ENCODE results near the gene MANSC4. TPM values are rescaled to one million over a fixed set of nuclear protein-coding genes. Genes with fewer than 3 reads are reported as not detected.
A peak's percentile ranks its signal among the peaks of the same experiment; 100 is the strongest.

The MANSC4 gene
- total RNA-seq, result not detected

DNA sequence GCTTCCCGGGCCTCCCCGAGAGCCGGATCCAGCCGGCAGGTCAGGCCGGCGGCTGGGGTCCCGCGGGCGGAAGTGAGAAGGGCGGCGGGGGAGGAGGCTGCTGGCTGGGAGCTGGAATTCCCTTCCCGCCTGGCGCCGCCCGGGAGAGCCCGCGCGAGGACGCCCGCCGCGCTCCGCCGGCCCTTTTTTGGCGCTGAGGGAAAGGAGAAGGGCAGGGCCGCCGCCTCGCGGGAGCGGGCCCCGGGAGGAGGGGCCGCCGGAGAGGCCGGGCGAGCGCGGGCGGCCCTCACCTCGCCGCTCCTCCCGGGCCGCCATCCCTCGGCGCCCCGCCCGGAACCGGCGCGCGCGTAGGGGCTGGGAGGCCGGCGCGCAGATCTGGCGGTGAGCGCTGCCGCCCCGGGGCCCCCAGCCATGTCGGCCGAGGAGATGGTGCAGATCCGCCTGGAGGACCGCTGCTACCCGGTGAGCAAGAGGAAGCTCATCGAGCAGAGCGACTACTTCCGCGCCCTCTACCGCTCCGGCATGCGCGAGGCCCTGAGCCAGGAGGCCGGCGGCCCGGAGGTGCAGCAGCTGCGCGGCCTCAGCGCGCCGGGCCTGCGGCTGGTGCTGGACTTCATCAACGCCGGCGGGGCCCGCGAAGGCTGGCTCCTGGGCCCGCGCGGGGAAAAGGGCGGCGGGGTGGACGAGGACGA lies at the start of gene MANSC4, which contains the start of gene KLHL42:
TSS of gene MANSC4 (minus strand) at position 317 of the 692 bp plus-strand sequence. CDS start 8,960 bp downstream, outside the sequence.
TSS of gene KLHL42 (plus strand) at position 314 of the 692 bp plus-strand sequence. CDS start at position 412, 98 bp downstream.
- peaks cover 12% of the 10 kb centered on the region for H3K36me3 Mint-ChIP-seq
- H3K27me3 Mint-ChIP-seq, result no peaks in the 10 kb centered on the region
- peak within 1 kb of the TSS; percentile 91 for H3K4me3 Mint-ChIP-seq
- DNase-seq, result peak; percentile 80
- peak within 1 kb of the TSS; percentile 88 for H3K27ac Mint-ChIP-seq
- H3K9me3 Mint-ChIP-seq, result no peaks in the 10 kb centered on the region
- POLR2A ChIA-PET, result interaction anchor here (0.6 to 2.2 kb wide), 13 partner anchors 9 to 195 kb away, joined by 3 to 8 read pairs (median 4); partner anchors contain the start of gene MRPS35
- peak; percentile 88 for ATAC-seq (ENCODE audit: low read depth)
- H3K4me1 Mint-ChIP-seq, result peaks cover 31% of the 10 kb centered on the region

DNA sequence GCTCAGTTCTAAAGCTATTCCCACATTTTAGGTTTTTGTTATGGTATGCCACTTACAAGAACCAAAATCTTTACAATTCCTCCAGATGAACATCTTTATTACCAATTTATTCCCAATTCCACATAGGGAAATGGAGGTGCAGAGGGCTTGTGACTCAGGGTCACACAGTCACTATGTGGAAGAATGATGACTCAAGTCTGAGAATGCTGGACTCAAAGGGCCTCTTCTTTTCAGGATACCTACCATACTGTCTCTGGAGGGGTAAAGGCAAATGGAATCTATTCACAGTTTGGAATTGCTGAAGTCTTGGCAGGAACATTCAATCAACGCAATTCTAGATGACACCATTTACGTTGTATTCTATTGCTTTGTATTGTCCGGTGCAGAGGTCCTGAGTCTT lies 48.2 kb upstream of the MANSC4 start:
- POLR2A ChIA-PET, result no interaction called here
- DNase-seq (no peak), ATAC-seq (ENCODE audit: low read depth) (no peak)
- H3K9me3 Mint-ChIP-seq, result no peaks in the 10 kb centered on the region
- peaks cover 36% of the 10 kb centered on the region for H3K27me3 Mint-ChIP-seq
- H3K36me3 Mint-ChIP-seq, result no peaks in the 10 kb centered on the region
- H3K4me3 Mint-ChIP-seq, result no peak overlapping the region
- no peaks in the 10 kb centered on the region for H3K4me1 Mint-ChIP-seq
- H3K27ac Mint-ChIP-seq, result no peak overlapping the region

- ATAC-seq (ENCODE audit: low read depth) (no peak), DNase-seq (no peak)
- POLR2A ChIA-PET, result no interaction called here
- Mint-ChIP-seq H3K27ac (no peak overlapping the region), H3K4me1 (peaks cover 12% of the 10 kb centered on the region), H3K27me3 (peaks cover 36% of the 10 kb centered on the region), H3K9me3 (no peaks in the 10 kb centered on the region), H3K36me3 (no peaks in the 10 kb centered on the region), H3K4me3 (no peak overlapping the region)
These were observed 46.0 kb upstream of the MANSC4 start for GRCh38 chr12:27826076-27826475.

- ATAC-seq (ENCODE audit: low read depth), result no peak
- no peak overlapping the region for H3K27ac Mint-ChIP-seq
- no peaks in the 10 kb centered on the region for H3K9me3 Mint-ChIP-seq
- H3K4me3 Mint-ChIP-seq, result no peak overlapping the region
- no peaks in the 10 kb centered on the region for H3K36me3 Mint-ChIP-seq
- H3K27me3 Mint-ChIP-seq, result peaks cover 31% of the 10 kb centered on the region
- H3K4me1 Mint-ChIP-seq, result peaks cover 12% of the 10 kb centered on the region
- POLR2A ChIA-PET, result no interaction called here
- no peak for DNase-seq
These were observed 44.2 kb upstream of the MANSC4 start for GRCh38 chr12:27824126-27824842.

DNA sequence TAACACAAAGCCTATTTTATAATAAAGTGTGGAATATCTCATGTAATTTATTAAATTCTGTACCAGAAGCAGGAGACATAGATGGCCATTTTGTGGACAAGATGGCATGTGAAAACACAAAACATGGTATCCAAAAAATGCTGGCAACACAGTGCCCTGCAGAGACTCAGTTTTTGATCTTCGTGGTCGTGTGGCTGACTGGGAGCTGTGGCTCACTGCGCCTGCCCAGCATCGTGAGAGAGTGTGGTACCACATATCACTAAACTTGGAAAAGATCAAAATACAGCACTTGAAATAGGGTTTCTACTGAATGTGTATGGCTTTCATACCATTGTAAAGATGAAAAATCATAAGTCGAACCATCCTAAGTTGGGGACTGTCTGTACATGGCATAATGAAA lies 43.0 kb upstream of the MANSC4 start:
- Mint-ChIP-seq H3K4me1 (peaks cover 14% of the 10 kb centered on the region), H3K36me3 (no peaks in the 10 kb centered on the region), H3K27me3 (peaks cover 34% of the 10 kb centered on the region), H3K27ac (no peak overlapping the region), H3K4me3 (no peak overlapping the region), H3K9me3 (no peaks in the 10 kb centered on the region)
- ATAC-seq (ENCODE audit: low read depth) (no peak), DNase-seq (no peak)
- POLR2A ChIA-PET, result interaction anchor here (1.6 kb wide), 1 partner anchor 42 kb away, joined by 5 read pairs; no protein-coding TSS in a partner anchor

DNA sequence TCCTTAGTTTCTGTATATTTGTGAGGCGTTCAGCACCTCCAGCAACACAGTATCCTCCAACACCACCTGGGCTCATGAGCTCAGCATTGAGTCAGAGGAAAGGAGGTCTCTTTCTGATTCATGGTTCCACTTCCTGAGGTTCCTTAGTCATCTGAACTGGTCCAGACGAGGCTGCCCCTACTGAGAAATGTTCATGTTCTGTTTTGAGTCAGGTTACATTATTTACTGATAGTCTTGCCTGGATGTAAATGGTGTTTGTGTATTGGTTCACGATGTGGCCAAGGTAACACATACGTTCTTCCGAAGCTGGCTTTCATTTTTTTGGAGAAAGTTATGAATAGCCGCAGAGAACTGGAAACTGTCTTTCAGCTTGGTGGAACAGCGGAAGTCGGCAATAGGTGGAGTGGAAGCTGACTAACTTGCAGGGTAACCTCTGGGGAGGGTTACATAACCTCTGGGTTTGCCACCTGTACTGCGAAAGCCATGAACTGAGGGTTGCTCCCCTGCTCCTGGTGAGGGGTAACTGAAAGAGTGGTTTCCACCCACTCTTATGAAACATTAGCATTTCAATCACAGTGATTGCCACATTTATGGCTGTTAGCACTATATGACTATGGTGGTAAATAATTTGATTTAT lies 42.2 kb upstream of the MANSC4 start:
- peak overlapping the region; percentile 56 for H3K4me3 Mint-ChIP-seq
- H3K4me1 Mint-ChIP-seq, result peaks cover 14% of the 10 kb centered on the region
- POLR2A ChIA-PET, result interaction anchor here (1.6 kb wide), 1 partner anchor 42 kb away, joined by 5 read pairs; no protein-coding TSS in a partner anchor
- H3K27ac Mint-ChIP-seq, result peak overlapping the region; percentile 42
- H3K36me3 Mint-ChIP-seq, result no peaks in the 10 kb centered on the region
- no peaks in the 10 kb centered on the region for H3K9me3 Mint-ChIP-seq
- H3K27me3 Mint-ChIP-seq, result peaks cover 28% of the 10 kb centered on the region
- no peak for DNase-seq
- peak; percentile 87 for ATAC-seq (ENCODE audit: low read depth)

DNA sequence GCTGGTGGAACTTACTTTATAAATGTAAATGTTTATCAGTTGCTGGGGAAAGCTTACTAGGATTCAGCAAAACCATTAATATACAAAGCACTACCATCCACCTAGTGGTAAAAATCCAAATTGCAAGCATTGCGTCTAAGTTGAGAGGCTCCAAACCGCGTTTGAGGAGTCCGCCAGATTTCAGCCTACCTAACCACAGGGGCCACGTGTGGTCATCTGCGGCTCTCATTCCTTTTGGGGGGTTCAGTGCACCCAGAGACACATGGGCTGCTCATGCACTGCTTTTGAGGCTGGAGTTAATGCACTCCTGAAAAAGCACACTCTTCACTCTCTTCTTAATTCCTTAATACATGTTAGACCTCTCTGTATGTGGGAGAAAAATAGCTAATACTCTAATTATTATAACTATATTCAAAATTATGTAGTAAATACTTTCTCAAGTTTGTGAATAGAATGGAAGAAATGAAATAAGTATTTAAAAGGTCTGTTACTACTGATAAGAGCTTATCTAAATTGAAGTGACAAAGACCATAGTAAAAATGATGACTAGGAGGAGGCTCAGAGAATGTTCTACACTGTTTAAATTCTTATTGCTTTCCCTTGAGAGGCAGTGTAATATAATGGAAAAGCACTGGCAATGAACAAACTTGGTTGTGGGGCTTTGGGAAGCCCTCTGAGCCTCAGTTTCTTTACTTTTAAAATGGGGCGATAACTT lies 41.4 kb upstream of the MANSC4 start:
- peak; percentile 45 for DNase-seq
- POLR2A ChIA-PET, result interaction anchor here (1.6 kb wide), 1 partner anchor 41 kb away, joined by 5 read pairs; no protein-coding TSS in a partner anchor
- ATAC-seq (ENCODE audit: low read depth), result no peak
- no peak overlapping the region for H3K27ac Mint-ChIP-seq
- no peaks in the 10 kb centered on the region for H3K9me3 Mint-ChIP-seq
- peaks cover 14% of the 10 kb centered on the region for H3K4me1 Mint-ChIP-seq
- H3K4me3 Mint-ChIP-seq, result no peak overlapping the region
- H3K27me3 Mint-ChIP-seq, result peaks cover 27% of the 10 kb centered on the region
- H3K36me3 Mint-ChIP-seq, result no peaks in the 10 kb centered on the region

DNA sequence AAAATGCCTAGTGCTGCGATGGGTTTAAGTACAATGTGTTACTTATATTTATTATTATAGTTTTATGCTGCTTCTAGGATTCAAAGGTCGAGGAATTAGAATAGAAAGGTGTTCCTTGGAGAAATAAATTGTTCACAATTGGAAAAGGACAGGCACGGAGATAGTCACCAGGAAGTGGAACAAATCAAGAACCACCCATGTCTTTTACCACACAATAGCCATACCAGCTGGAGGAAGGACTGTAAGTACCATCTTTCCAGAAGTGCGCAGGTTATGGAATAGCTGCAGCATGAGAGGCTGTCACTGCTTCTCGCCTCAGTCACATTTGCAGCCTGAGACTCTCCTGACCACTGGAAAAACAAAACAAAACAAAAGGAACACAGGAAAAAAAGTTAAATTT lies 40.5 kb upstream of the MANSC4 start:
- no peak overlapping the region for H3K27ac Mint-ChIP-seq
- DNase-seq (no peak), ATAC-seq (ENCODE audit: low read depth) (no peak)
- no peaks in the 10 kb centered on the region for H3K36me3 Mint-ChIP-seq
- H3K9me3 Mint-ChIP-seq, result no peaks in the 10 kb centered on the region
- peaks cover 25% of the 10 kb centered on the region for H3K27me3 Mint-ChIP-seq
- POLR2A ChIA-PET, result no interaction called here
- H3K4me3 Mint-ChIP-seq, result no peak overlapping the region
- peaks cover 14% of the 10 kb centered on the region for H3K4me1 Mint-ChIP-seq

DNA sequence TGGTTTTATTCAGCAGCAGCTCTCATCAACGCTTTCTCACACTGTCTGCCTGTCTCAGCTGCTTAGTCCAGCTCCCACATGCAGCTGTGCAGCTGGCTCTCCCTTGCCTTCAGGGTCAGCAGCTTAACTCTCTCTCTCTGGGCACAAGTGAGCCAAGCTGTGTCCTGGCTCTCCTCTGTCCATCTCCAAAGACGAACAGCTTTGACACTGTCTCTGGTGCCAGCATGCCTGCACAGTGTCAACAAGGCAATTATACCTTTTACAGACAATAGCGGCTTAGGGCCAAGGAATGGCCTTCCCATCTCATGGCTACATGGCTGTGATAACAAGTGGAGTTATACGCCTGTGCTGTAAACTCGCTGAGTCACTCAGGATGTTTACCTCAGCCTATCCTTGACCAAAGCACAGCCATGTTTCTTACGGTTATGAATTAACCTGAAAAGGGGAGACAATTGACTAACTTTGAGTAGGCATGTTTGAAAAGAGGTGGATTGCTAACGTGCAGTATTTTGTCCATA lies 38.4 kb upstream of the MANSC4 start:
- DNase-seq (no peak), ATAC-seq (ENCODE audit: low read depth) (no peak)
- Mint-ChIP-seq H3K27me3 (peaks cover 13% of the 10 kb centered on the region), H3K36me3 (no peaks in the 10 kb centered on the region), H3K9me3 (no peaks in the 10 kb centered on the region), H3K27ac (no peak overlapping the region), H3K4me3 (no peak overlapping the region), H3K4me1 (peaks cover 20% of the 10 kb centered on the region)
- POLR2A ChIA-PET, result no interaction called here

DNA sequence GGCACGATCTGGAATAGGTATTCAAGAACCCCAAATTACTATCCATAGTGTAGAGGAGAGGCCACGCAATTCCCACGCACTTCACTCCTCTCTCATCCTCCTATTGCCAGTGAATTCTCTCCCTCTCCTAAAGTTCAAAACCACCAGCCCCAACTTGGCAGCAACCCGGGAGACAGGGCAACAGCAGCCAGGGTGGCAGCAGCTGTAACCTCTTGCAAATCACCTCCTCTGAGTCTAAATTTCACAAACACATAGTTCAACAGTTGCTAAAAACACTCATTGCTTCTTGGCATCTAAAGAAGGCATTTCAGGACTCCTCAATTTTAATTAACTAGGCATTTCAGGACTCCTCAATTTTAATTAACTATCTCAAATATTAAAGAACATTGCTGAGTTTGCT lies 37.7 kb upstream of the MANSC4 start:
- Mint-ChIP-seq H3K36me3 (no peaks in the 10 kb centered on the region), H3K4me3 (no peak overlapping the region), H3K27ac (no peak overlapping the region), H3K27me3 (peaks cover 13% of the 10 kb centered on the region), H3K9me3 (no peaks in the 10 kb centered on the region), H3K4me1 (peaks cover 18% of the 10 kb centered on the region)
- POLR2A ChIA-PET, result no interaction called here
- no peak for ATAC-seq (ENCODE audit: low read depth)
- DNase-seq, result no peak

- no peak for DNase-seq
- Mint-ChIP-seq H3K4me1 (peaks cover 8% of the 10 kb centered on the region), H3K36me3 (no peaks in the 10 kb centered on the region), H3K27me3 (peaks cover 9% of the 10 kb centered on the region), H3K4me3 (no peak overlapping the region), H3K27ac (peak overlapping the region; percentile 11), H3K9me3 (no peaks in the 10 kb centered on the region)
- POLR2A ChIA-PET, result no interaction called here
- ATAC-seq (ENCODE audit: low read depth), result no peak
These were observed 35.0 kb upstream of the MANSC4 start for GRCh38 chr12:27814851-27815591.

DNA sequence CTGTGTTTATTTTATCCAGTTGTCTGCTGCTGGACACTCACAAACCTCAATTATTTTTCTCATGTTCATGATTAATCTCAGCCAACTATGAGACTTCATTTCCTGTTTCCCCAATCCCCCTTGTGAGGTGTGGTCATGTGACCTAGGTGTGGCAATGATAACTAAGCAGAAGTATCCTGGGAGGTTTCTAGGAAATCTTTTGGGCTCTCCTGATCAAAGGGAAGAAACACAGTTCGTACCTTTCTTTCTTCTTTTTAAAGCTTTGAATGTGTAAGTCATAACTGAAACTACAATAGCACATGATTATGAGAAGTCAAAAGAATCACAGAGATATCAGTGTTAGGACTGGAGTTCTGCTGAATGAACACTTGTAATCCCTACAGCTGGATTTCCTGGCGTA lies 34.4 kb upstream of the MANSC4 start:
- no peaks in the 10 kb centered on the region for H3K36me3 Mint-ChIP-seq
- H3K27ac Mint-ChIP-seq, result no peak overlapping the region
- H3K9me3 Mint-ChIP-seq, result no peaks in the 10 kb centered on the region
- ATAC-seq (ENCODE audit: low read depth), result no peak
- POLR2A ChIA-PET, result no interaction called here
- H3K4me1 Mint-ChIP-seq, result peaks cover 8% of the 10 kb centered on the region
- H3K4me3 Mint-ChIP-seq, result no peak overlapping the region
- no peak for DNase-seq
- H3K27me3 Mint-ChIP-seq, result peaks cover 8% of the 10 kb centered on the region
